ENCODE results near the gene SLC38A3.

- TF ChIP-seq SUZ12 (IDR thresholded peaks at IDR 0.05; ENCODE audit: extremely low read depth, insufficient read depth, insufficient read length) (no peak), YY1 (IDR thresholded peaks at IDR 0.05; ENCODE audit: insufficient read depth, insufficient read length) (no peak), ZNF274 (IDR thresholded peaks at IDR 0.05; ENCODE audit: low read depth, low read length) (no peak)
Measured at GRCh38 chr3:50260942-50261441, 55.9 kb downstream of the SLC38A3 start.

Measured in NT2/D1 (cell line).